ENCODE data around the gene MYO5C. TPM values are rescaled to one million over a fixed set of nuclear protein-coding genes. Genes with fewer than 3 reads are reported as not detected.

Gene MYO5C
- total and polyA plus RNA-seq, 10 of the 15 experiments (the other 5 are each of a cell fraction or from before 2014, with no cell fraction given) = 0.29 to 1.3 (median 0.75) TPM

- TF ChIP-seq CBFB (IDR thresholded peaks at IDR 0.05; ENCODE audit: low read depth) (no peak), POU2F2 (IDR thresholded peaks at IDR 0.05; ENCODE audit: borderline replicate concordance, low read depth, low read length) (no peak)
These were observed 122.7 kb downstream of the MYO5C start (continued) for GRCh38 chr15:52172869-52173268.

GRCh38 chr15:52171807-52172206 is 123.8 kb downstream of the MYO5C start:
- Histone ChIP-seq H3K4me1 (ENCODE audit: control insufficient read depth, insufficient read depth, low read length) (no peaks in the 10 kb centered on the region), H3K9me3 (replicated peaks; ENCODE audit: control insufficient read depth, insufficient read depth, low read length) (no peaks in the 10 kb centered on the region), H3K27me3 (replicated peaks in 1 of 2; ENCODE audit: control insufficient read depth in 2 of 2, insufficient read depth in 2 of 2, low read length in 1 of 2) (no peaks in the 10 kb centered on the region), H3K9ac (ENCODE audit: control insufficient read depth, insufficient read depth, low read length) (no peak overlapping the region), H3K79me2 (ENCODE audit: control insufficient read depth, insufficient read depth, low read length) (no peaks in the 10 kb centered on the region; the same call in 1 of the 2 replicates), H3K4me3 (no peak overlapping the region), H4K20me1 (ENCODE audit: control insufficient read depth, insufficient read depth) (no peaks in the 10 kb centered on the region), H2AFZ (ENCODE audit: control insufficient read depth, low read depth, low read length) (no peak overlapping the region), H3K27ac (ENCODE audit: control insufficient read depth, insufficient read depth) (no peak overlapping the region), H3K36me3 (ENCODE audit: control insufficient read depth in 2 of 2, insufficient read depth in 2 of 2, low read length in 1 of 2) (no peaks in the 10 kb centered on the region), H3K4me2 (ENCODE audit: control insufficient read depth, insufficient read depth) (no peak overlapping the region)
- in situ Hi-C loops (cut with MboI) (no loop called here), intact Hi-C loops (cut with micrococcal nuclease; ENCODE audit: unreplicated experiment) (no loop called here)
- ATAC-seq (no peak), DNase-seq (ENCODE audit: low read depth, low spot score) (no peak), FAIRE-seq (no peak)
- BruUV-seq (replicated peaks) = no TSS peak
- no peak for TF ChIP-seq SIN3A (IDR thresholded peaks at IDR 0.05; ENCODE audit: low read depth, low read length)
- TF ChIP-seq EZH2 (IDR thresholded peaks at IDR 0.05; ENCODE audit: borderline replicate concordance, control insufficient read depth, low read depth, low read length) = no peak
- TF ChIP-seq IRF4 (IDR thresholded peaks at IDR 0.05; ENCODE audit: low read depth, low read length) = no peak
- TF ChIP-seq ZBED1 (IDR thresholded peaks at IDR 0.05; ENCODE audit: borderline replicate concordance) = no peak
- TF ChIP-seq, protein P1, sequence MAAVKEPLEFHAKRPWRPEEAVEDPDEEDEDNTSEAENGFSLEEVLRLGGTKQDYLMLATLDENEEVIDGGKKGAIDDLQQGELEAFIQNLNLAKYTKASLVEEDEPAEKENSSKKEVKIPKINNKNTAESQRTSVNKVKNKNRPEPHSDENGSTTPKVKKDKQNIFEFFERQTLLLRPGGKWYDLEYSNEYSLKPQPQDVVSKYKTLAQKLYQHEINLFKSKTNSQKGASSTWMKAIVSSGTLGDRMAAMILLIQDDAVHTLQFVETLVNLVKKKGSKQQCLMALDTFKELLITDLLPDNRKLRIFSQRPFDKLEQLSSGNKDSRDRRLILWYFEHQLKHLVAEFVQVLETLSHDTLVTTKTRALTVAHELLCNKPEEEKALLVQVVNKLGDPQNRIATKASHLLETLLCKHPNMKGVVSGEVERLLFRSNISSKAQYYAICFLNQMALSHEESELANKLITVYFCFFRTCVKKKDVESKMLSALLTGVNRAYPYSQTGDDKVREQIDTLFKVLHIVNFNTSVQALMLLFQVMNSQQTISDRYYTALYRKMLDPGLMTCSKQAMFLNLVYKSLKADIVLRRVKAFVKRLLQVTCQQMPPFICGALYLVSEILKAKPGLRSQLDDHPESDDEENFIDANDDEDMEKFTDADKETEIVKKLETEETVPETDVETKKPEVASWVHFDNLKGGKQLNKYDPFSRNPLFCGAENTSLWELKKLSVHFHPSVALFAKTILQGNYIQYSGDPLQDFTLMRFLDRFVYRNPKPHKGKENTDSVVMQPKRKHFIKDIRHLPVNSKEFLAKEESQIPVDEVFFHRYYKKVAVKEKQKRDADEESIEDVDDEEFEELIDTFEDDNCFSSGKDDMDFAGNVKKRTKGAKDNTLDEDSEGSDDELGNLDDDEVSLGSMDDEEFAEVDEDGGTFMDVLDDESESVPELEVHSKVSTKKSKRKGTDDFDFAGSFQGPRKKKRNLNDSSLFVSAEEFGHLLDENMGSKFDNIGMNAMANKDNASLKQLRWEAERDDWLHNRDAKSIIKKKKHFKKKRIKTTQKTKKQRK (IDR thresholded peaks at IDR 0.05; ENCODE audit: low read depth, low read length) = no peak
- TF ChIP-seq EED (IDR thresholded peaks at IDR 0.05; ENCODE audit: low read depth) = no peak
- TF ChIP-seq MYC (IDR thresholded peaks at IDR 0.05; ENCODE audit: insufficient read depth, insufficient read length, insufficient replicate concordance, low read length, severe bottlenecking) = no peak
- 0% methylated on average over 1 of the region's 1 CpG for WGBS (ENCODE audit: insufficient coverage, insufficient replicate concordance, low lambda C conversion rate, missing lambda C conversion rate)
- ChIA-PET CTCF (interaction anchor here (0.7 to 1.8 kb wide), 6 partner anchors 13 to 191 kb away, joined by 3 to 7 read pairs (median 4); no protein-coding TSS in a partner anchor), RAD21 (ENCODE audit: unreplicated experiment) (no interaction called here), SMC1A (ENCODE audit: uncharacterized antibody, unreplicated experiment) (interaction anchor here (1.6 kb wide), 1 partner anchor 11 kb away, joined by 5 read pairs; no protein-coding TSS in a partner anchor), POLR2A (no interaction called here)

Measured in GM12878 (cell line).